Measurements from ENCODE around the gene IFI27. TPM values are rescaled to one million over a fixed set of nuclear protein-coding genes. Genes with fewer than 3 reads are reported as not detected.

IFI27 gene
- total RNA-seq, 1 donor from 2014 or later: 1,022 TPM

DNA sequence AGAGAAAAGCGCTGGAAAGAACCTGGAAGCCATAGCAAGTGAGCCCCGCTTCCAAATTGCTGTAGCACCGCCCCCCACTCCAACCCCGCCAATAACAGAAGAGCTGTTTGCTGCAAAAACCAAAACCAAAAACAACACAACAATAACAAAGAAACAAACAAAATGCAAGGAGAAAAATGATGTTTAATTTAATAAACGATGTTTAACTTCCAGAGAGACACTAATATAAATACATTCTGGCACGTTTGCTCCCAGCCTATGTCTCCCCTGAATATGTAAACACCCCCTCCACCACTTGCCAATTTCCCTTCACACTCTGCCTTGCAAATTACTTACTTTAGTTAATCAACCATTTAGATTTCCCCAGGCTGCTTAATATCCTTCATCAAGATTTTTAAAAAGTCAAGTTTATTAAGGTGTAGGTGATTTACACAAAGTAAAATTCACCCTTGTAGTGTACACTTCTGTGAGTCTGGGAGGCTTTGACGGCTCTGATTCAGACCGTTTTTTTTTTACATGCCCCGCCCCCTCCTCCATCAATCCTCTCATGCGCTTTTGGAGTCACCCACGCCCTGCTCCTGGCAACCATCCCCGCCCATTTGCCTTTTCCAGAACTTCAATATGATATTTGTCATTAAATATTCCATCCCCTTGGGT lies 19.4 kb downstream of the IFI27 start:
- peaks cover 7% of the 10 kb centered on the region for H3K4me1 Mint-ChIP-seq (ENCODE audit: low read depth, unreplicated experiment)
- no peaks in the 10 kb centered on the region for H3K27me3 Mint-ChIP-seq (ENCODE audit: low read depth, unreplicated experiment)
- H3K9me3 Mint-ChIP-seq (ENCODE audit: unreplicated experiment): peaks cover 3% of the 10 kb centered on the region
- peaks cover 3% of the 10 kb centered on the region for H3K36me3 ChIP-seq (ENCODE audit: insufficient read depth, low read length)
- H3K9ac ChIP-seq (ENCODE audit: low read length): peak overlapping the region; percentile 82
- DNase-seq (ENCODE audit: low read depth): peak; percentile 35
- peak overlapping the region; percentile 84 for H2AFZ ChIP-seq (ENCODE audit: low read depth, low read length)
- no peaks in the 10 kb centered on the region for H4K20me1 ChIP-seq (ENCODE audit: insufficient read depth, low read length)
- no peaks in the 10 kb centered on the region for H3K27me3 ChIP-seq (ENCODE audit: insufficient read depth, low read length)
- no peak for FAIRE-seq
- H3K4me3 Mint-ChIP-seq (ENCODE audit: unreplicated experiment): peak overlapping the region; percentile 77
- H3K27ac Mint-ChIP-seq (ENCODE audit: unreplicated experiment): peak overlapping the region; percentile 6
- H3K4me1 ChIP-seq (ENCODE audit: insufficient read depth, low read length): peaks cover 12% of the 10 kb centered on the region
- H3K4me3 ChIP-seq (ENCODE audit: insufficient read depth, low read depth, low read length): peak overlapping the region; percentile 67
- no peaks in the 10 kb centered on the region for H3K9me3 ChIP-seq (ENCODE audit: insufficient read depth, low read depth, low read length)
- peaks cover 3% of the 10 kb centered on the region for H3K36me3 Mint-ChIP-seq (ENCODE audit: low read depth, unreplicated experiment)
- no peaks in the 10 kb centered on the region for H3K79me2 ChIP-seq (ENCODE audit: insufficient read depth, low read length)
- H3K4me2 ChIP-seq (ENCODE audit: low read length): peak overlapping the region; percentile 95
- H3K27ac ChIP-seq (ENCODE audit: low read depth, low read length): peak overlapping the region; percentile 19
- TF ChIP-seq, protein P1, sequence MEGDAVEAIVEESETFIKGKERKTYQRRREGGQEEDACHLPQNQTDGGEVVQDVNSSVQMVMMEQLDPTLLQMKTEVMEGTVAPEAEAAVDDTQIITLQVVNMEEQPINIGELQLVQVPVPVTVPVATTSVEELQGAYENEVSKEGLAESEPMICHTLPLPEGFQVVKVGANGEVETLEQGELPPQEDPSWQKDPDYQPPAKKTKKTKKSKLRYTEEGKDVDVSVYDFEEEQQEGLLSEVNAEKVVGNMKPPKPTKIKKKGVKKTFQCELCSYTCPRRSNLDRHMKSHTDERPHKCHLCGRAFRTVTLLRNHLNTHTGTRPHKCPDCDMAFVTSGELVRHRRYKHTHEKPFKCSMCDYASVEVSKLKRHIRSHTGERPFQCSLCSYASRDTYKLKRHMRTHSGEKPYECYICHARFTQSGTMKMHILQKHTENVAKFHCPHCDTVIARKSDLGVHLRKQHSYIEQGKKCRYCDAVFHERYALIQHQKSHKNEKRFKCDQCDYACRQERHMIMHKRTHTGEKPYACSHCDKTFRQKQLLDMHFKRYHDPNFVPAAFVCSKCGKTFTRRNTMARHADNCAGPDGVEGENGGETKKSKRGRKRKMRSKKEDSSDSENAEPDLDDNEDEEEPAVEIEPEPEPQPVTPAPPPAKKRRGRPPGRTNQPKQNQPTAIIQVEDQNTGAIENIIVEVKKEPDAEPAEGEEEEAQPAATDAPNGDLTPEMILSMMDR (IDR thresholded peaks at IDR 0.05; ENCODE audit: insufficient read depth, low read depth, low read length): no peak
- TF ChIP-seq EZH2 (IDR thresholded peaks at IDR 0.05; ENCODE audit: insufficient read depth, low read length): no peak

DNA sequence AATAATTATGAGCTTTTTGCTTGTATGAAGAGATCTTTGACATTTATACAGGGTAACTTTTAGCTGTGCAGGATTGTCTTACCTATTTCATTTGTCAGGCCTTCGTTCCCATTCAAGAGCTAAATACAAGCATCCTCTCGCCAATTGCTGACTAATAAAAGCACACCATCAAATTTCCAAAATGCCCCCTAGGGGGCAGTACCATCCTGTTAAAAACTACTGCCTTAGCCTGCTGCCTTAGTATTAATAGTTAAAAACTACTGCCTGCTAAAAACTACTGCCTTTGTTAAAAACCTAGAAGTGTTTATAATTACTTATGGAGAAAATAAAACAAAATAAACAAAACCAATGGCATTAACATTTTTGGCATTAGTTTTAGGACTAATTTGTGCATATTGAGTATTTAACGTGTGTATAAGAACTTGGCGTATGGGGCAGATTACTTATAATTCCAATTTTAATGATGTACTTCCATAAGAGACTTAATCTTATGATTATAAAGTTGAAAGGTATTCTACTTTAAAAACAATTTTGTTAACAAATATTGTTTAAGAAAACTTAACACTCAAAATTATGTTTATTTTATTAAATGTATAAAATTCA lies 21.9 kb downstream of the IFI27 start:
- Histone ChIP-seq H3K4me2 (ENCODE audit: low read length) (no peak overlapping the region), H3K27ac (ENCODE audit: low read depth, low read length) (no peak overlapping the region), H4K20me1 (ENCODE audit: insufficient read depth, low read length) (no peaks in the 10 kb centered on the region), H3K27me3 (ENCODE audit: insufficient read depth, low read length) (no peaks in the 10 kb centered on the region), H3K4me3 (ENCODE audit: insufficient read depth, low read depth, low read length) (no peak overlapping the region), H3K36me3 (ENCODE audit: insufficient read depth, low read length) (peaks cover 3% of the 10 kb centered on the region), H3K79me2 (ENCODE audit: insufficient read depth, low read length) (no peaks in the 10 kb centered on the region), H2AFZ (ENCODE audit: low read depth, low read length) (no peak overlapping the region), H3K4me1 (ENCODE audit: insufficient read depth, low read length) (peaks cover 12% of the 10 kb centered on the region), H3K9me3 (ENCODE audit: insufficient read depth, low read depth, low read length) (peaks cover 2% of the 10 kb centered on the region), H3K9ac (ENCODE audit: low read length) (no peak overlapping the region)
- no peaks in the 10 kb centered on the region for H3K36me3 Mint-ChIP-seq (ENCODE audit: low read depth, unreplicated experiment)
- peaks cover 7% of the 10 kb centered on the region for H3K4me1 Mint-ChIP-seq (ENCODE audit: low read depth, unreplicated experiment)
- no peak overlapping the region for H3K4me3 Mint-ChIP-seq (ENCODE audit: unreplicated experiment)
- FAIRE-seq (no peak), DNase-seq (ENCODE audit: low read depth) (peak; percentile 25)
- no peaks in the 10 kb centered on the region for H3K27me3 Mint-ChIP-seq (ENCODE audit: low read depth, unreplicated experiment)
- no peak for TF ChIP-seq EZH2 (IDR thresholded peaks at IDR 0.05; ENCODE audit: insufficient read depth, low read length)
- TF ChIP-seq, protein P1 (IDR thresholded peaks at IDR 0.05; ENCODE audit: insufficient read depth, low read depth, low read length): peak; percentile 88
- H3K9me3 Mint-ChIP-seq (ENCODE audit: unreplicated experiment): peaks cover 9% of the 10 kb centered on the region
- H3K27ac Mint-ChIP-seq (ENCODE audit: unreplicated experiment): no peak overlapping the region

DNA sequence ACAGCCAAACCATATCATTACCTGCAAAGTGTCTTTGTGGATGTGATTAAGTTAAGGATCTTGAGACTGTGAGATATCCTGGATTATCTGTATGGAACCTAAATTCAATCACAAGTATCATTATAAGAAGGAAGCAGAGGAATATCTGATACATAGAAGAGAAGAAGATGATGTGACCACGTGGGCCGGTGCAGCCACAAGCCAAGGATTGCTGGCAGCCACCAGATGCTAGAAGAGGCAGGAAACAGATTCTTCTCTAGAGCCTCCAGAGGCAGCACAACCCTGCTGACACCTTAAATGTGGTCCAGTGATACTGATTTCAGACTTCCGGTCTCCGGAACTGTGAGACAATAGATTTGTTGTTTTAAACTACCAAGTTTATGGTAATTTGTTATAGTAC lies 24.9 kb downstream of the IFI27 start:
- Histone ChIP-seq H3K79me2 (ENCODE audit: insufficient read depth, low read length) (no peaks in the 10 kb centered on the region), H3K4me1 (ENCODE audit: insufficient read depth, low read length) (no peaks in the 10 kb centered on the region), H4K20me1 (ENCODE audit: insufficient read depth, low read length) (no peaks in the 10 kb centered on the region), H3K36me3 (ENCODE audit: insufficient read depth, low read length) (no peaks in the 10 kb centered on the region), H3K4me3 (ENCODE audit: insufficient read depth, low read depth, low read length) (no peak overlapping the region), H3K27me3 (ENCODE audit: insufficient read depth, low read length) (no peaks in the 10 kb centered on the region), H3K27ac (ENCODE audit: low read depth, low read length) (no peak overlapping the region), H3K4me2 (ENCODE audit: low read length) (no peak overlapping the region), H3K9me3 (ENCODE audit: insufficient read depth, low read depth, low read length) (peaks cover 2% of the 10 kb centered on the region), H3K9ac (ENCODE audit: low read length) (no peak overlapping the region), H2AFZ (ENCODE audit: low read depth, low read length) (no peak overlapping the region)
- FAIRE-seq (no peak), DNase-seq (ENCODE audit: low read depth) (no peak)
- TF ChIP-seq, protein P1 (IDR thresholded peaks at IDR 0.05; ENCODE audit: insufficient read depth, low read depth, low read length): no peak
- no peak for TF ChIP-seq EZH2 (IDR thresholded peaks at IDR 0.05; ENCODE audit: insufficient read depth, low read length)
- Mint-ChIP-seq H3K4me3 (ENCODE audit: unreplicated experiment) (no peak overlapping the region), H3K27me3 (ENCODE audit: low read depth, unreplicated experiment) (peaks cover 6% of the 10 kb centered on the region), H3K9me3 (ENCODE audit: unreplicated experiment) (peaks cover 9% of the 10 kb centered on the region), H3K4me1 (ENCODE audit: low read depth, unreplicated experiment) (peaks cover 6% of the 10 kb centered on the region), H3K36me3 (ENCODE audit: low read depth, unreplicated experiment) (no peaks in the 10 kb centered on the region), H3K27ac (ENCODE audit: unreplicated experiment) (no peak overlapping the region)

Measured in astrocyte (in vitro differentiated cells and primary cell).